Activated CD4-positive, alpha-beta T cell treated with anti-CD3 and anti-CD28 coated beads, Interleukin-2, Interleukin-6, amounts not matched to agents 100 ng/mL and 50 ng/mL, durations not matched to agents 16 hours and 8 hours (primary cell): Measurements from ENCODE around the gene TMX4.
"Not testable (repeated sequence)": the region's sequence is repeated elsewhere in the genome, so short reads cannot be mapped to it uniquely, and the experiment has no call there.

ENCODE experiments used
- DNase-seq: peaks from one replicate; pipeline ENCODE4 v3.0.0-alpha.2; 2020

Gene TMX4

DNA sequence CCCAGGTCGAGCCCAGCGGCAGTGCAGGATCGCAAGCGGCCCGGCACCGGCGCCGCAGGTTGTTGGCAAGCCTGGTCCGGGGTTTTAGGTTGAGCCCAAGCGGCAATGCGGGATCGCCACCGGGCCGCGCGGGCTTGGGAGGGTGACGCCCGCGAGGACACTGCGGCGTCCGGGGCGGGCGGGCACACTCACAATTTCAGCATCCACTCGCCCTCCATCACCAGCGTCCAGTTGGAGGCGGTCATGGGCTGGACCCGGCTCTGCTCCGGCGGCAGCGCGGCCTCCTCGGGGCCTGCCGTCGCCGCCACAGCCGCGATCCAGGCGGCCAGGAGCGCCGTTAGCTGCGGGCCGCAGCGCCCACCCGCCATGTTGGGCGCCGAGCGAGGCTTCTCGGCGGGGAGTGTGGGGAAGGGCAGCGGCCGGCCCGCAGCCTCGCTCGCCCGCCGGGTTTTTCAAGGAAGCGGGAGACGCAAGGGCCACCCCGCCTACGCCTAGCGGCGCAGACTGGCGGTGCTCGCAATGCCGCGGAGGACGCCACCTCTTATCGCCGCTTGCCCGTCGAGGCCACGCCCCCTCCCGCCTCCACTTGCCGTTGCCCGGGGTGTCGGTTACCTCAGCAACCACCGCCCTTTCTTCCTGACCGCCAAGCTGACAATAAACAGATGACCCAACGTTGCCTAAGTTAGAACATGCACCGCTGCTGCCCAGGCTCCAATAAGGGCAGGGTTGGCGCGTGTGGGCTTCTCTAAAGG is at the start of gene TMX4:
Gene TMX4, minus strand, starts transcription at position 516 of the 752 bp plus-strand sequence. Its CDS starts 148 bp downstream, at position 368.
- peak; percentile 95 for DNase-seq

DNA sequence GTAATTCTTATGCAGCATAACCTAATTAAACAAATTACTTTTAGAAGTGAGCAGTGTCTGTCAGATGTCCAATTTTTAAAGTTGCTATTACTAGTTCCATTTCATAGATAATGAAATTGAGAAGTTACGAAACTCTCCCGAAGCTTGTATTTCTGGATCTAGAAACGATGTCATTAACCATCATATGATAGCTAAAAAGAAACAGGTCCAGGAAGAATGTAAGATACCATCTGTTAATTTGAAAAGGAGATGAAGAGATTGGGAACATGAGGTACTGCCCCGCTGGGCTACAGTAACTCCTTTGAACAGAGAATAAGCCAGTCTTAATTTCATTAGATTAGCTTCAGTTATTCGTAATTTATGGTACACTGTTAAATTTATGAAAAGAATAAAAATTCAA is 47.5 kb upstream of the TMX4 start:
- no peak for DNase-seq

DNA sequence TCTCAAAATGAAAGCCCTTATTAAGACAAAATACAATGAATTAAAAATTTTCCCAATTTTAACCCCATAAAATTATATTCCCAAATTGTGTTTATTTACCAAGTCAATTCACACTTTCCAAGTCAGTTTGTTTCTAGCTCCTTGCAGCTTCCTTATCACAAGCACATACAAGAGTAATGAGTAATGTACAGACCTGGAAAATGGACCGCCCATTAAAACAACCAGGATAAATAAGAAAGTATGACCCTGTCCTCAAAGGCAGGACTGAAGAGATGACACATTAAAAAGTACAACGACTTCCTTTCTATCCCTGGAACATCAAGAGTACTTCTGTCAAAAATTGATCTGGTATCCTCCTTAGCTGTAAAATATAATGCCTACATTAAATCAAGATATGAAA is 47.1 kb upstream of the TMX4 start:
- no peak for DNase-seq

- no peak for DNase-seq
Observed at GRCh38 chr20:8065691-8066090, 46.1 kb upstream of the TMX4 start.

DNA sequence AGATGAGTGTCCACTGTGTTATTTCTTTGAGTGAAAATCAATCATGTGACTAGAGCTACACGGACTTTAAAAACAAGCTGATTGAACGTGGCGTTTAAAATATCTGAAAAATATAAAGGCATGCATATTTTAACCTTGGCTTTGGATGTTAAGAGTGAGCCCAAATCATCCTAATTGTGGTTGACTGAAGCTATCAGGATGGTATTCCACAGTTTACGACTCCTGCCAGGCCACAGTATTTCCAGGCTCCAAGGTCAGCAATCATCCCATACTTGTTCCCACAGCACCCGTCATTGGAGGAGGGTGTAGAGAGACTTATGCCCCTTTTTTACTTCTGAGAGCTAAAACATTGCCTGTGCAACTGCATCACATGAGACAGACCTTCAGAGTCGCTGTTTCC is 43.2 kb upstream of the TMX4 start:
- DNase-seq = no peak

DNA sequence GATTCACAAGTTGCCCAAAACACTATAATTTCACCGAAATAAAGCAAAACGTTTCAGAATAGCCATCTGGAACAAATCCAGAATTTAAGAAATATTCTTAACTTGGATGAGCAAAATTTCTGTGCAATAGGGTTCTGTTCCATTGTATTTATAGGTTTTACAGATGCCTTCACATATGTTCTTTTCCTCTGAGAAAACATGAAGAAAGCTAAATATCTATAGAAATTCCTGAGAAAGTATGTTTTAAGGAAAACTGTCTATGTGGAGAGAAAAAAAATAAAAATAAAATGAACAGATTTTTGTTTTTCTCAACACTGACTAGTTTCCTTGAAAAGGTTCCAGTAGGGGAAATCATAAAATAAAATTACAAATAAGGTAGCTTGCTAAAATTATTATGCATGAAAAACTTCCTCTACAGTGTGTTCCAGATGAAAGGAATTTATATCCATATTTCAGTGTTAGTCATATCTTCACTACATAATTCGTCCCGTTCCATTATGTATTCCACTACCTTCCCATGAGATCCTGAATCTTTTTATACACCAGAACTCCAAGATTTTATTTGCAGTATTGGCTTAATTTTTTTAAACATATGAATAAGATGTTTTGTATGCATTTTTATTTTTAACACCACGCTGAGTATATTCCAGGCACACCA is 42.4 kb upstream of the TMX4 start:
- DNase-seq = no peak

GRCh38 chr20:8060977-8061376 is 41.4 kb upstream of the TMX4 start:
- no peak for DNase-seq

DNA sequence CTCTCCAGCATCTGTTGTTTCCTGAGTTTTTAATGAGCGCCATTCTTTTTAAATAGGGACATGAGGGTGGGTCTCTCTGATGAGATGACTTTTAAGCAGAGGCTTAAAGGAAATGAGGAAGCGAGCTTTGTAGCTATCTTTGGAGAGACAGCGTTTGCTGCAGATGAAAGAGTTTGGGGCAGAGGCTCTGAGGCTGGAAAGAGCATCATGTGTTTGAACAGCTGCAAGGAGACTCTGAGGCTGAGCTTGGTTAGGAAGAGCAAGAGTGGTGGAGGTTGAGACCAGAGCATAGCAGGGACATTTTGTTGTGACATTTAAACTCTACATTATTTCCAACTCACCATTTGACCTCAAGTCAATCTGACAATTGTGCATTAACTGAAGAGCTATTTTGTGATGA is 38.3 kb upstream of the TMX4 start:
- DNase-seq = no peak

DNA sequence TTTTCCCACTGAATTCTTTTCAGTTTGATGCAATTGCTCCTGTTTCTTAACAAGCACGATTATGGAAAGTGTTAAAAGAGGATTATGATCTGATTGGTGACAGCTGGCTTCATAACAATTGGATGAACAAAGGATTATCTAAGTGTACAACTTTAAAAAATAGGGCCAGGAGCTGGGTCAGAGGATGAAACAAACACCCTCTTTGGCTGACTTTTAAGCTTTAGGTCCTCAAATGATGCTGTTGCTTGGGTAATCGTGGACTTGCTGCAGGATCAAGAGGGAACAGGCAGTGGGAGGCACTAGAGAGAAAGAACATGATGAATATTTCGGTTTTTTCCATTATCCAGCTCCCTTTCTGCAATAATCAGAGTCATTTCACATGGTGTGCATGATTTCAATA is 35.5 kb upstream of the TMX4 start:
- DNase-seq = no peak

DNA sequence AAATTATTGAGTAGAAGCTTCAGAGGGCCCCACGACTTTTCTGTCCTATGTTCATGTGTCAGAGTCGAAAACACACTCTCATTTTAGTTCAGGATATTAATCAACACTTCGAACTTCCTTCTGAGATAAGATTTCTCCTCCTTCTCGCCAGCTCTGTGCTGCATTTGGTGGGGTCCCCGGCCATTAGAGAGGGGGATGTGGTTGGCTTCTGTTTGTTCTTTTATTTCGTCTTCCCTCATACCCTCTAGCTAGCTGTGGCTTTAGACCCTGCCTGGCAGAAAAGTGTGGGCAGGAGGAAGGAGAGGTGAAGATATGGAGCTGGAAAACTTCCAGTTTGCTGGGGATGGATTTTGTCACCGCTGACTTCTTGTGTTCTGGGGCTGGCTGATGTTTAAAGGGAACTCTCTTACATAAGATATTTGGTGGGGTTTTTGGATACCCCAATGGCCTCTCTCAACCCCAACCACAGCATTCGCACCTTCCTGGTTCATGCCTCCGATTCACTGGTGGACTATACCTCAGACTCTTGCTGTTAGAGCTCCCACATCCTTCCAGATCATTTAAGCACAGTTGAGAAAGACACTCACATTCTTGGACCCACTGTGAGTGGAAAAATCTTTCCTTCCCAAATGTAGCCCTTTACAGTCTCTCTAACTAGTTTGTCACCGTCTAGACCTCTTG is 30.7 kb upstream of the TMX4 start:
- DNase-seq = no peak

GRCh38 chr20:8049310-8049709 is 29.7 kb upstream of the TMX4 start:
- DNase-seq = no peak

DNA sequence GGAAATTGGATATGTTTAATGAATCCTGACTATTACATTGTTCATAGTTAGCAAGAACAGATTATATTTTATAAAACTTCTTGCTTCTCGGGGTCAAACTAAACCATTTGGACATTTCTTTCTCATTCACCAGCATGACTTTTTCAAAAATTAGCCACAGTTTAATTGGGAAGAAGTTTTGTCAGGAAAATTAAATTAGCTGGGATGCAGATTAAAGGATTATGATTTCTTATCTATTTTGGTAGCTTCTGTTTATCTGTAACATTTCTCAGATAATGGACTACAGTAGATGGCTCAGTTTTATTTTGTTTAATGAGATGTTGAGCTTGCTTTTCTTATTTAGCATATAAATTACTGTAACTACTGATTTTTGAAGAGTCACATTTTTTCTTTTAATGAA is 26.4 kb upstream of the TMX4 start:
- DNase-seq = no peak

DNA sequence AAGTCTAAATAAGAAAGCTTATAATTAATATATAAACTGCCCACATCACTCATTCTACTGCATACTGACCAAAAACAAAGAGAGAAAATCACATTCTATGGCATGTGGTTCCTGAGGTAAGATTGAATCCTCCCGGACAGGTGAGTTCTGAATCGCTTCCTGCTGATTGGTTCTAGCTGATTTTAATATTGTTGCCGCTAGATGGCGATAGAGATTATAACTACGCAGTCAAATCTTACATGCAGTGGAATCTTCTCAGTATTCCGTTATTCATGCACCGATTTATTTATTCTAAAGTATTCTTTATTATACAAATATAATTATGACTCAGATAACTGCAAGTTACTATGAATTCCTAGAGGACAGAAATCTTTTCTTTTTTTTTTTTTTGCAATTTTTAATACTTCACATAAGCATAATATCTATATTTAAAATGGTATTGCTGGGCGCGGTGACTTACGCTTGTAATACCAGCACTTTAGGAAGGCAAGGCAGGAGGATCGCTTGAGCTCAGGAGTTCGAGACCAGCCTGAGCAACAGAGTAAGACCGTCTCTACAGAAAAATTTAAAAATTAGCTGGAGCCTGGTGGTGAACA is 24.2 kb upstream of the TMX4 start:
- DNase-seq = peak; percentile 74

DNA sequence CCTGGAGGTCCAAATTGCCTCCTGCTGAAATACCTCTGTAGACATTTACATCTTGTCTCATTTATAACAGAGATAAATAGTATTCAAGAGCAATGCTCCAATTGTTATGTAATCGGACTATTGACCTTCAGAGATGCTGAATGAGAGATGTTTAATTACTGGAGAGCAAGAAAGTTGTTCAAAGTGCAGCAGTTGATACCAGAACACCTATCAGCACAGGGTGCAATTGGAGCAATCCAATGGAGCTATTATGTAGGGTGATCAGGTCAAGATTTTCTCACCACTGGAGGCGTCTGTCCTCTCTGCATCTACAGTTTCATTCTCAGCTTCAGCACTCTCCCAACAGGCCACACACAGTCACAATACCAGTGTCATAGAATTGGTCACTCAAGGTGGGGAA is 19.5 kb upstream of the TMX4 start:
- no peak for DNase-seq

- DNase-seq = no peak
Observed at GRCh38 chr20:8036771-8037170, 17.2 kb upstream of the TMX4 start.

DNA sequence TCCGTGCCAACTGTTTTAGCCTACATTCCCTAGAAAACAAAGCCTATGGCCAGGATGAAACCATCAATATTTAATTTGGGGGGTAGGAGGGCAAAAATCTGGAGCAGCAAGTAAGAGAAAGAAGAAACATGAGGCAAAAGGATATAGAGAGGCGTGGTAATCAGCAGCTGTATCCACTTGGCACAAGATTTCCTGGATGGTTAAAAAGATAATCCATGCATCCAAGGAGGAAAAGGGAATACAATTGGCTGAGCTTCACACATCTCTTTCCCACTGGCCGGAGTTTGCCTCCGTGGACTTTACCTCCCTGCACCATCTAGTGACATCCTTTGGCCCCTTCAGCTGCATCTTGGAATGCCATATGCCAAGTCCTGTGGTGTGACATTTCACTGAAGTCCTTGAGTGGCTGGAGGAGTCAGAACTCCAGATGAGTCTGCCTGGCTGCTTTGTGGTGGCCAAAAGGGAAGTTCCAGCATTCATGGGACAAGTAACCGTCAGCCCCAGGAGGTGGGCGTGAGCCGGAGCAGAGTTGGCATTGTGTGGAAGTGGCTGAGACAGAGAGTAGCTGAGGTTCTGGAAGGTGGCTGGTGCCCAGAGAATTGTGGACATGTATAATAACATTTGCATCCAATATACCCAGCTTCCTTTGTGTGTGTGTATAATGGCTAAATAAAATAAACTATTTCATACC is 13.7 kb upstream of the TMX4 start:
- DNase-seq = no peak

GRCh38 chr20:8032499-8032898 is 12.9 kb upstream of the TMX4 start:
- no peak for DNase-seq

DNA sequence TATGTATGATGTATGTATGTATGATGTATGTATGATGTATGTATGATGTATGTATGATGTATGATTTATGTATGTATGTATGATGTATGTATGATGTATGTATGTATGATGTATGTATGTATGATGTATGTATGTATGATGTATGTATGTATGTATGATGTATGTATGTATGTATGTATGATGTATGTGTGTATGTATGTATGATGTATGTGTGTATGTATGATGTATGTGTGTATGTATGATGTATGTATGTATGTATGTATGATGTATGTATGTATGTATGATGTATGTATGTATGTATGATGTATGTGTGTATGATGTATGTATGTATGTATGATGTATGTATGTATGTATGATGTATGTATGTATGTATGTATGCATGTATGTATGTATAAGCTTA is 12.0 kb upstream of the TMX4 start:
- DNase-seq = not testable (repeated sequence)

DNA sequence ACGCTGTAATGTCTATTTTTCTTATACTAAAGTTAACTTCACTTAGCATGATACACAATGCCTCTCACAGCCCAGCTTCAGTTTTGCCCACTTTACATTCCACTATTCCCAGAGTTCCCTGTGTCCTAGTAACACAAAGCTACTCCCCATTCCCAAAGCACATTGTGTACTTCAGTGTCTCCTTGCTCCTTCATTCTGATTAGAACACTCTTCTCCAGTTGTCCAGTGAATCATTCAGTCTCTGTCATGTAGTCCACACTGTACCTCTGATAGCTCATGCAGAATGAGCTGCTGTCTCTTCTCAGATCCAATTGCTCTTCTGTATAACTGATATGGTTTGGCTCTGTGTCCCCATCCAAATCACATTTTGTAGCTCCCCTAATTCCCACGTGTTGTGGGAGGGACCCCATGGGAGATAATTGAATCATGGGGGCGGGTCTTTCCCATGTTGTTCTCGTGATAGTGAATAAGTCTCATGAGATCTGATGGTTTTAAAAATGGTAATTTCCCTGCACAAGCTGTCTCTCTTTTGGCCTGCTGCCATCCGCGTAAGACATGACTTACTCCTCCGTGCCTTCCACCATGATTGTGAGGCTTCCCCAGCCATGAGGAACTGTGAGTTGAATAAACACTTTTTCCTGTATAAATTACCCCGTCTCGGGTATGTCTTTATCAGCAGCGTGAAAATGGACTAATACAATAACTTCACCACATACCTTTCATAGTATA is 2.1 kb upstream of the TMX4 start:
- DNase-seq = no peak

GRCh38 chr20:8020314-8021079 is 936 bp upstream of the TMX4 start:
- DNase-seq = peak; percentile 44

DNA sequence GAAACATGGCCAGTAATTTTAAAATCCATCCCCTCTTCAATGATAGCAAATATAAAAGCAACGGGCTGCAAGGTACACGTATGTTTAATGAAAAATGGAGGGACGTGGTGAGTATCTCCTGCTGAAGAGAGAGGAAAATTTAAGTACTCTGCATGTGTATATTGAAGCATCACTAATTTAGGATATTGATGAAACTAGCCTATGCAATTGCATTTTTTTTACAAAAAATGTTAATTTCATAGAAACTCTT is 362 bp upstream of the TMX4 start:
- no peak for DNase-seq

DNA sequence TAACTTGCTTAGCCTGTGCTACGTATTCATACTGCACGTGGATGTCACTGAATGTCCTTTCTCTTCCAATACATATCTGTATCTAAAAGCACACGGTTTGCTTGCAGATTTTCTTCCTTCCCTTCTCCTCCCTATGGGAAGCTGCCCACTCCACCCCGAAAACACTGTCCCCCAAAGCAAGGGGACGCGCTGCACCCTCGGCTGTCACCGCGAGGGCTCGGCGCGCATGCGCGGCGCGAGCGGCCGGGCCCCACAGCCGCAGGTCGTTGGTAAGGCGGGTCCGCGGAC is 659 bp downstream of the TMX4 start:
- peak; percentile 72 for DNase-seq
